NT2/D1 (cell line): ENCODE measurements around the gene NECTIN1.

ENCODE experiments used
- SUZ12 ChIP-seq: IDR thresholded peaks from 2 replicates; pipeline ENCODE4 v1.6.1; 2011; ENCODE audit not compliant: insufficient read length, insufficient read depth; ENCODE audit errors: extremely low read depth
- YY1 ChIP-seq: IDR thresholded peaks from 2 replicates; pipeline ENCODE4 v1.6.1; 2011; ENCODE audit not compliant: insufficient read length, insufficient read depth
- ZNF274 ChIP-seq: IDR thresholded peaks from 2 replicates; pipeline ENCODE4 v1.6.1; 2011; ENCODE audit warnings: mild to moderate bottlenecking, low read depth, low read length

- no peak for TF ChIP-seq YY1
- TF ChIP-seq ZNF274 = no peak
- TF ChIP-seq SUZ12 = no peak
Observed at GRCh38 chr11:119729581-119729927, 554 bp upstream of the NECTIN1 start.
